ENCODE measurements around the gene SLC12A3.

SLC12A3 gene

DNA sequence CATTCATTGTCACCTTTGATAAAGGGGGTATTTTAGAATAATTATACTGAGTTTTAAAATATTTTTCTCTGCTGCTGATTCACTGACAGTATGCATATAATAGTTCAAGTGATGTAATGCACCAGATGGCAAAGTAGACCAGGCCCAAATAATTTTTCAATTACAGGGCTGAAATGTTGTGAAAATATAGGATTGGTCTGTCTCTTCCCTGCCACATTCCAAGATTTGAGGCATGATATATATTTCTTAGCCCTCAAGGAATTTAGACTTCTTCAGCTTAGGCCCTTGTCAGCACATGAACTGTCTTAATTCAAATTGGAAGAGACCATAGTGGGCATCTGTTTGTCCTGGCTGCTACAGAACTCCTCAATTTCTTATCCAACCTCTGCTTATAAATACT, 39.2 kb upstream of the SLC12A3 start:
- Histone ChIP-seq H3K4me3 (no peak overlapping the region), H3K27ac (no peak overlapping the region)
- no peak for DNase-seq (ENCODE audit: low spot score)
- TF ChIP-seq, protein P1, sequence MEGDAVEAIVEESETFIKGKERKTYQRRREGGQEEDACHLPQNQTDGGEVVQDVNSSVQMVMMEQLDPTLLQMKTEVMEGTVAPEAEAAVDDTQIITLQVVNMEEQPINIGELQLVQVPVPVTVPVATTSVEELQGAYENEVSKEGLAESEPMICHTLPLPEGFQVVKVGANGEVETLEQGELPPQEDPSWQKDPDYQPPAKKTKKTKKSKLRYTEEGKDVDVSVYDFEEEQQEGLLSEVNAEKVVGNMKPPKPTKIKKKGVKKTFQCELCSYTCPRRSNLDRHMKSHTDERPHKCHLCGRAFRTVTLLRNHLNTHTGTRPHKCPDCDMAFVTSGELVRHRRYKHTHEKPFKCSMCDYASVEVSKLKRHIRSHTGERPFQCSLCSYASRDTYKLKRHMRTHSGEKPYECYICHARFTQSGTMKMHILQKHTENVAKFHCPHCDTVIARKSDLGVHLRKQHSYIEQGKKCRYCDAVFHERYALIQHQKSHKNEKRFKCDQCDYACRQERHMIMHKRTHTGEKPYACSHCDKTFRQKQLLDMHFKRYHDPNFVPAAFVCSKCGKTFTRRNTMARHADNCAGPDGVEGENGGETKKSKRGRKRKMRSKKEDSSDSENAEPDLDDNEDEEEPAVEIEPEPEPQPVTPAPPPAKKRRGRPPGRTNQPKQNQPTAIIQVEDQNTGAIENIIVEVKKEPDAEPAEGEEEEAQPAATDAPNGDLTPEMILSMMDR (IDR thresholded peaks at IDR 0.05) = no peak

DNA sequence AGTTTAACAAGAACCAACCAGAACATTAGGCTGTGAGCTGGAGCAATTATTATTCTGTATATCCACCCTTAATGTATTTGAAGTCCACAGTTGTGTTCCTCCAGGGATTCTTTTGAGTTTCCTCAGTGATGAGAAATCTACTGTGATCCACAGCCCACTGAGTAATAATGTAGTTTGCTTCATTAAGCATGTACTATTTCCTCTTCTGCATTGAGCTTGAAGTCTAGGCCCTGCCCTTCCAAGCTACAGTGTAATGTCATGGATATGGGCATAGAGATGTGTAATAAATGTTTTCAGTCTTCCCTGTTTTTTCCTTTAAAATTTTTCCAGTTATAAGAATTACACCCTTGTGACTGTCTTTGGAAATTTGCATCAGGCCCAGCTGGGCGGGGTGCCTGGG, 36.4 kb upstream of the SLC12A3 start:
- DNase-seq (ENCODE audit: low spot score) = no peak
- Histone ChIP-seq H3K4me3 (no peak overlapping the region), H3K27ac (no peak overlapping the region)
- TF ChIP-seq, protein P1 (IDR thresholded peaks at IDR 0.05) = no peak

DNA sequence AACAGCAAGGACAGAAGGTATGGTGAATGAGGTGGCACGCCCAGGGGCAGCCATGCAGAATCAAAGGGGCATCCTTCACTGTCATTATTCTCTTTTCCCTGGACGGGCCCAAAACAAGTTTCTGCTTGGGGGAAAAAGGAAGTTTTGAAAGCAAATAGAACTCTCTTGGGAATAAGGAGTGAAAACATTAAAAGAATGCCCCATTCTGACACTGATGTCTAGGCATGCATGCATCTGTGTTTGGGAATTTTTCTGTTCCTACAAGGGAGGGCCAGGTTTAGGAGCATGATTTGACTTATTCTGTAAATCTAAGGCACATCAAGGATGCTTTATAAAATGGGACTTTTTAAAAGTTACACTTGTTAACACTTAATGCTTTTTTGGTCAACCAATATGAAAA, 34.3 kb upstream of the SLC12A3 start:
- no peak for DNase-seq (ENCODE audit: low spot score)
- TF ChIP-seq, protein P1 (IDR thresholded peaks at IDR 0.05) = no peak
- Histone ChIP-seq H3K27ac (no peak overlapping the region), H3K4me3 (no peak overlapping the region)

DNA sequence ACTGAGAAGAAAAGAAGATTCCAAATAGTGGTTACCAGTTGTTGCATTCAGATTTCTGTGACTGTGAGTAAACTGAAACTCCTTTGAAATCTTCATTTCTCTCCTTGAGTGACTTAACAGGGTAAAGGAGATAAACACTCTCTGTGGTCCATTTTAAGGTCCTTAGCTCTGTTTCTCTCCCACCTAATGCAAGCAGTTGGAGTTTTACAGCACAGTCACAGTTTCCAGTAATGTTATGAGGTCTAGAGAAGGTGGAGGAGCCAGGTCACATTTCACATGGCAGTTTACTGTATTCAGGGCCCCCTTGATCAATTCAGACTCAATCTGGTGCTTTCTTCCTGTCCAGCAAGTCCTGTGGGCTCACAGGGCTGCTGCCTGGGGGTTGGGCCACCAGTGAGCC, 32.2 kb upstream of the SLC12A3 start:
- TF ChIP-seq, protein P1 (IDR thresholded peaks at IDR 0.05) = no peak
- DNase-seq (ENCODE audit: low spot score) = no peak
- Histone ChIP-seq H3K27ac (no peak overlapping the region), H3K4me3 (no peak overlapping the region)

DNA sequence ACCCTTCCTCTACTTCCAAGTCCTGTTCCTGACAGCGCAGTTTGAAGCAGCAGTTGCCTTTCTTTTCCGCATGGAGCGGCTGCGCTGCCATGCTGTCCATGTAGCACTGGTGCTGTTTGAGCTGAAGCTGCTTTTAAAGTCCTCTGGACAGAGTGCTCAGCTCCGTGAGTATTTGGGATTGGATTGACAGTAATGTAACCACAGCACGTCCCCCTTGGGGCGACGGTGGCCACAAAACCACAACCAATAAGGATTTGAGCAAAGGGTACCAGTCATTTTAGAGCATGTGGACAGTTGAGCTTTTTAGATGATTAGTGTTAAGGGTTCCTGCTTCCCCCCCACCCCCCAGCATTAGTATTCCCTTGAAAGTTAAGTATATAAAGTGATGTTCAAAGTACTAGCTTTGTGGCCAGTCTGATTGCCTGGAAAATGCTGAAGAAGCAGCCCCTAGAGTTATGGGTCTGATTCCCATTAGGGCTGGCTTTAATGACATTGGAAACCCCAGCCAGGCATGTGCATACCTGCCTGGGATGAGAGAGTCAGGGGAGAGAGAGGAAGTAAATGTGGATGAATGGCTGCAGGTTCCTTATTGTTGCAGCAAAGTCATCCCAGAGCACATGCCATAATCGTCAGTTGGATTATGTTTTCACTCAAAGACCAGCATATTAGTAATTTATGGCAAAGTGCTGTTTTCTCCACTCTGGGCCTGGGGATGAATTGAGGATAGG, 31.6 kb upstream of the SLC12A3 start:
- DNase-seq (ENCODE audit: low spot score) = no peak
- Histone ChIP-seq H3K27ac (no peak overlapping the region), H3K4me3 (no peak overlapping the region)
- TF ChIP-seq, protein P1 (IDR thresholded peaks at IDR 0.05) = no peak

DNA sequence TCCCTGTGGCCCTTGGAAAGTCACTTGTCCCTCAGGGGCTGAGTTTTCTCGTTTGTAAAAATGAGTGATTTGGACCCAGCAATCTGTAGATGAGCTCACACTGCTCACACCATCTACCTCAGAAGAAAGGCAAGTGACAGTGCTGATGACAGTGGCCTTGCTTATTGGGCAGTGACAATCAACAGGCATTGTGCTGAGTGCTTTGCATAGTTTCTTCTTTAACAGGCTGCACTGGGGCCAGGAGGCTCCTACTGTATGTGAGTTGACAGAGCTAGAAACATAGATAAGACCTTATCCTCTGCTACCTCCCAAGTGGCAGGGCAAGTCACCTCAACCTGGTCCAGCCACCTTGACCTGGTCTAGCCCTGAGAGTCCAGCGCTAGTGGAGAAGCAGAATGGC, 29.7 kb upstream of the SLC12A3 start:
- no peak for DNase-seq (ENCODE audit: low spot score)
- TF ChIP-seq, protein P1 (IDR thresholded peaks at IDR 0.05) = no peak
- H3K4me3 ChIP-seq = no peak overlapping the region
- H3K27ac ChIP-seq = no peak overlapping the region

All from coronary artery (tissue), 2 donors.